H1 (cell line): Measurements from ENCODE around the gene SCAF11. TPM values are rescaled to one million over a fixed set of nuclear protein-coding genes. Genes with fewer than 3 reads are reported as not detected.

Experiments
- CTCF ChIA-PET: fragments of 300-600 bp; sonication (Branson Sonifier 250); formaldehyde crosslinking; loops from one replicate; lab custom pipeline; 2021; ENCODE audit not compliant: partially characterized antibody; lab: Charles Lee
- POLR2A ChIA-PET: fragments of 300-600 bp; sonication (Branson Sonifier 250); formaldehyde crosslinking; loops from one replicate; lab custom pipeline; 2021; ENCODE audit warnings: inconsistent platforms; ENCODE audit not compliant: partially characterized antibody; lab: Charles Lee
- DNase-seq, 2 experiments: peaks; one replicate each; pipeline versions ENCODE4 v3.0.0 to v3.0.0-alpha.2; 2010 to 2022; ENCODE audit warnings: low spot score in 2 of 2, low read depth in 1 of 2, mixed read lengths in 1 of 2
- FAIRE-seq: peaks from 2 replicates; lab custom pipeline; 2011; peaks lifted over from hg19 to GRCh38; lab: Jason Lieb, UNC
- H2AFZ ChIP-seq: 2 replicates; pipeline ENCODE4 v1.8.1; 2012; ENCODE audit warnings: low read length, inconsistent platforms
- H2AK5ac ChIP-seq: 2 replicates; pipeline ENCODE4 v1.6.1; 2013; ENCODE audit warnings: low read depth, low read length
- H2BK120ac ChIP-seq: replicated peaks from 2 replicates; pipeline ENCODE3; 2013; ENCODE audit warnings: low read depth, low read length, inconsistent platforms
- H2BK12ac ChIP-seq: 2 replicates; pipeline ENCODE4 v1.6.1; 2013; ENCODE audit warnings: low read depth, low read length
- H2BK15ac ChIP-seq: 2 replicates; pipeline ENCODE4 v1.6.1; 2013; ENCODE audit warnings: low read length
- H2BK20ac ChIP-seq: 2 replicates; pipeline ENCODE4 v1.6.1; 2013; ENCODE audit warnings: low read length
- H2BK5ac ChIP-seq: 2 replicates; pipeline ENCODE4 v1.6.1; 2013; ENCODE audit warnings: low read depth, low read length
- H3K14ac ChIP-seq: 2 replicates; pipeline ENCODE4 v1.6.1; 2013; ENCODE audit warnings: inconsistent platforms; ENCODE audit not compliant: insufficient read length
- H3K18ac ChIP-seq: 2 replicates; pipeline ENCODE4 v1.6.1; 2013; ENCODE audit warnings: low read length; ENCODE audit errors: extremely low read depth
- H3K23ac ChIP-seq: 2 replicates; pipeline ENCODE4 v1.6.1; 2013; ENCODE audit warnings: inconsistent platforms; ENCODE audit not compliant: insufficient read length
- H3K23me2 ChIP-seq: 2 replicates; pipeline ENCODE4 v1.6.1; 2013; ENCODE audit warnings: low read depth, low read length
- H3K27ac ChIP-seq: 2 replicates; pipeline ENCODE4 v1.6.1; 2011; ENCODE audit warnings: low read depth, low read length, inconsistent platforms
- H3K27me3 ChIP-seq, 4 experiments: replicated peaks in 1 of 4; 1 replicate in 1 of 4; 2 replicates in 3 of 4; pipeline versions ENCODE4 v1.6.1 to v1.8.1; 2011 to 2013; ENCODE audit warnings: low read length in 3 of 4, mild to moderate bottlenecking in 3 of 4, inconsistent platforms in 2 of 4, mixed read lengths in 2 of 4, moderate library complexity in 1 of 4; ENCODE audit not compliant: control insufficient read depth in 3 of 4, insufficient read depth in 3 of 4; ENCODE audit errors: extremely low read depth in 1 of 4
- H3K36me3 ChIP-seq, 4 experiments: 2 replicates each; pipeline versions ENCODE4 v1.6.1 to v1.8.1; 2011 to 2013; ENCODE audit warnings: mild to moderate bottlenecking in 4 of 4, low read length in 3 of 4, moderate library complexity in 2 of 4, control low read depth in 1 of 4, inconsistent platforms in 1 of 4; ENCODE audit not compliant: insufficient read depth in 4 of 4, control insufficient read depth in 2 of 4
- H3K4ac ChIP-seq: replicated peaks from 2 replicates; pipeline ENCODE3; 2013; ENCODE audit warnings: low read length, low read depth, mixed read lengths, inconsistent platforms; ENCODE audit not compliant: insufficient read length
- H3K4me1 ChIP-seq, 4 experiments: replicated peaks in 1 of 4; 1 replicate in 1 of 4; 2 replicates in 3 of 4; pipeline versions ENCODE4 v1.6.1 to v1.8.1; 2011 to 2013; ENCODE audit warnings: low read length in 3 of 4, inconsistent platforms in 2 of 4, mixed read lengths in 1 of 4; ENCODE audit not compliant: insufficient read depth in 4 of 4, control insufficient read depth in 3 of 4
- H3K4me2 ChIP-seq, 2 experiments: 2 replicates each; pipeline versions ENCODE4 v1.6.1 to v1.8.1; 2011 to 2013; ENCODE audit warnings: low read depth in 2 of 2, low read length in 2 of 2, control low read depth in 1 of 2, inconsistent platforms in 1 of 2, mild to moderate bottlenecking in 1 of 2; ENCODE audit not compliant: insufficient read depth in 1 of 2
- H3K4me3 ChIP-seq, 4 experiments: fragments of 200-600, 300-600 bp in 1 of 4; sonication (generic), shearing (Covaris generic), sonication (Bioruptor Twin) in 1 of 4; 2 replicates each; pipeline versions ENCODE4 v1.5.1 to v1.8.1; 2011 to 2016; ENCODE audit warnings: low read length in 4 of 4, low read depth in 3 of 4, control low read depth in 2 of 4, inconsistent platforms in 2 of 4, mild to moderate bottlenecking in 2 of 4, mixed read lengths in 1 of 4, moderate library complexity in 1 of 4; ENCODE audit not compliant: insufficient read depth in 2 of 4; ENCODE audit errors: extremely low read depth in 1 of 4
- H3K56ac ChIP-seq: replicated peaks from 2 replicates; pipeline ENCODE3; 2013; ENCODE audit warnings: low read depth, mild to moderate bottlenecking, mixed read lengths, low read length, inconsistent platforms; ENCODE audit not compliant: insufficient read length
- H3K79me1 ChIP-seq: 2 replicates; pipeline ENCODE4 v1.6.1; 2013; ENCODE audit warnings: low read depth, low read length, control low read depth
- H3K79me2 ChIP-seq, 2 experiments: 2 replicates each; pipeline versions ENCODE4 v1.6.1 to v1.8.1; 2012 to 2013; ENCODE audit warnings: low read length in 2 of 2, mild to moderate bottlenecking in 2 of 2, inconsistent platforms in 1 of 2; ENCODE audit not compliant: insufficient read depth in 2 of 2, control insufficient read depth in 1 of 2
- H3K9ac ChIP-seq, 4 experiments: replicated peaks in 1 of 4; 1 replicate in 1 of 4; 2 replicates in 3 of 4; pipeline versions ENCODE4 v1.6.1 to v1.8.1; 2011 to 2013; ENCODE audit warnings: low read depth in 3 of 4, low read length in 3 of 4, control low read depth in 2 of 4, mild to moderate bottlenecking in 2 of 4, moderate library complexity in 2 of 4, inconsistent platforms in 1 of 4; ENCODE audit errors: extremely low read depth in 1 of 4
- H3K9me3 ChIP-seq, 2 experiments: 2 replicates each; pipeline versions ENCODE4 v1.6.1 to v1.8.1; 2012 to 2013; ENCODE audit warnings: mild to moderate bottlenecking in 2 of 2, moderate library complexity in 2 of 2, control low read depth in 1 of 2, inconsistent platforms in 1 of 2, low read depth in 1 of 2, low read length in 1 of 2, mixed read lengths in 1 of 2; ENCODE audit not compliant: insufficient read depth in 2 of 2
- H4K20me1 ChIP-seq, 2 experiments: replicated peaks in 1 of 2; 2 replicates each; pipeline versions ENCODE3 to v1.8.1; 2011 to 2013; ENCODE audit warnings: inconsistent platforms in 2 of 2, low read length in 2 of 2, mild to moderate bottlenecking in 1 of 2; ENCODE audit not compliant: insufficient read depth in 2 of 2, control insufficient read depth in 1 of 2
- H4K5ac ChIP-seq: 2 replicates; pipeline ENCODE4 v1.6.1; 2013; ENCODE audit warnings: low read length, low read depth, mixed read lengths, inconsistent platforms; ENCODE audit not compliant: insufficient read length
- H4K8ac ChIP-seq: 2 replicates; pipeline ENCODE4 v1.8.0; 2013; ENCODE audit warnings: mild to moderate bottlenecking, moderate library complexity, low read length, inconsistent platforms; ENCODE audit not compliant: insufficient read depth; ENCODE audit errors: extremely low read depth
- H4K91ac ChIP-seq: replicated peaks from 2 replicates; pipeline ENCODE3; 2013; ENCODE audit warnings: low read length, mixed read lengths, inconsistent platforms; ENCODE audit not compliant: insufficient read length
- SP4 ChIP-seq: IDR thresholded peaks from 2 replicates; pipeline ENCODE4 v1.6.1; 2012; ENCODE audit warnings: low read length, inconsistent platforms
- WGBS, 2 experiments: shearing (Covaris generic) in 1 of 2; methylation state at CpG; one replicate each; pipeline versions ENCODE4 v1.1.6 to v1.1.7; 2013 to 2015; ENCODE audit warnings: low lambda C conversion rate in 2 of 2, mixed read lengths in 2 of 2, inconsistent platforms in 1 of 2, low coverage in 1 of 2, missing lambda C conversion rate in 1 of 2; ENCODE audit not compliant: insufficient replicate concordance in 2 of 2, insufficient coverage in 1 of 2, insufficient read length in 1 of 2; ENCODE audit errors: extremely low coverage in 1 of 2, missing lambda C conversion rate in 1 of 2; 5-methylcytosine and 5-hydroxymethylcytosine counted together
- polyA plus RNA-seq, 7 experiments: library from polyadenylated mRNA; depleted of rRNA in 3 of 7; stranded (reverse) in 5 of 7; unstranded in 2 of 7; fragments of >200 nt in 5 of 7; fragments of 200-250 nt in 2 of 7; gene quantifications; 1 replicate in 5 of 7; 2 replicates in 1 of 7; 4 replicates in 1 of 7; pipeline versions ENCODE4 v1.2.1 to v1.2.3, GENCODE V29; 2011 to 2013; ENCODE audit warnings: missing spikeins in 2 of 7, mixed read lengths in 2 of 7
- total RNA-seq: library from RNA; stranded (reverse); fragmentation: NEBNext Ultra II Directional; extraction: Animal tissue kit (Norgen Biotek cat#: 25700); gene quantifications from 2 replicates; pipeline ENCODE4 v1.2.1, GENCODE V29; 2021

SCAF11 gene
- total and polyA plus RNA-seq, 2 of the 8 experiments (the other 6 are each of a cell fraction or from before 2014, with no cell fraction given): 15.1 to 77.8 TPM

GRCh38 chr12:45878630-45879255 lies 111.6 kb downstream of the SCAF11 start:
- no peak overlapping the region for H3K4me3 ChIP-seq
- no peak overlapping the region for H3K4me2 ChIP-seq
- H2BK15ac ChIP-seq: no peak overlapping the region
- H3K9me3 ChIP-seq: no peaks in the 10 kb centered on the region
- H3K23me2 ChIP-seq: no peaks in the 10 kb centered on the region
- H3K56ac ChIP-seq: no peak overlapping the region
- no peak overlapping the region for H3K4ac ChIP-seq
- no peak for TF ChIP-seq SP4
- H2AFZ ChIP-seq: no peak overlapping the region
- 0 out of 4 replicates have a peak, but pooled peaks cover 0 to 2% of the 10 kb centered on the region in 2 experiments for H3K79me2 ChIP-seq
- H3K23ac ChIP-seq: no peak overlapping the region
- ChIA-PET POLR2A (no interaction called here), CTCF (interaction anchor here (0.6 kb wide), 1 partner anchor 68 kb away, joined by 4 read pairs; no protein-coding TSS in a partner anchor)
- H2BK20ac ChIP-seq: no peak overlapping the region
- no peak overlapping the region for H3K18ac ChIP-seq
- no peak overlapping the region for H4K8ac ChIP-seq
- no peak overlapping the region for H4K5ac ChIP-seq
- H3K14ac ChIP-seq: no peak overlapping the region
- FAIRE-seq: no peak
- H2AK5ac ChIP-seq: no peak overlapping the region
- H3K36me3 ChIP-seq: peaks cover 0 to 26% (median 12%) of the 10 kb centered on the region in 4 experiments; a peak in 6 of 8 replicates
- no peak overlapping the region for H2BK12ac ChIP-seq
- no peak overlapping the region for H3K9ac ChIP-seq
- no peaks in the 10 kb centered on the region for H3K4me1 ChIP-seq
- no peak overlapping the region for H2BK120ac ChIP-seq
- H4K91ac ChIP-seq: no peak overlapping the region
- WGBS, 2 experiments: 88% methylated on average over 8 of the region's 8 CpGs; no CpG with 5 or more reads in 1 of the 2 experiments
- H2BK5ac ChIP-seq: no peak overlapping the region
- no peak overlapping the region for H3K27ac ChIP-seq
- peaks cover 0 to 1% of the 10 kb centered on the region in 2 experiments for H4K20me1 ChIP-seq
- no peaks in the 10 kb centered on the region for H3K27me3 ChIP-seq
- H3K79me1 ChIP-seq: no peaks in the 10 kb centered on the region; the same call in 1 of the 2 replicates
- no peak for DNase-seq
